Putamen (tissue), 1 donor: ENCODE results near the gene MORC2.
A peak's percentile ranks its signal among the peaks of the same experiment; 100 is the strongest.

Source experiments
- DNase-seq: peaks from one replicate; pipeline ENCODE4 v3.0.0-alpha.2; 2016; ENCODE audit warnings: low spot score

The MORC2 gene

DNA sequence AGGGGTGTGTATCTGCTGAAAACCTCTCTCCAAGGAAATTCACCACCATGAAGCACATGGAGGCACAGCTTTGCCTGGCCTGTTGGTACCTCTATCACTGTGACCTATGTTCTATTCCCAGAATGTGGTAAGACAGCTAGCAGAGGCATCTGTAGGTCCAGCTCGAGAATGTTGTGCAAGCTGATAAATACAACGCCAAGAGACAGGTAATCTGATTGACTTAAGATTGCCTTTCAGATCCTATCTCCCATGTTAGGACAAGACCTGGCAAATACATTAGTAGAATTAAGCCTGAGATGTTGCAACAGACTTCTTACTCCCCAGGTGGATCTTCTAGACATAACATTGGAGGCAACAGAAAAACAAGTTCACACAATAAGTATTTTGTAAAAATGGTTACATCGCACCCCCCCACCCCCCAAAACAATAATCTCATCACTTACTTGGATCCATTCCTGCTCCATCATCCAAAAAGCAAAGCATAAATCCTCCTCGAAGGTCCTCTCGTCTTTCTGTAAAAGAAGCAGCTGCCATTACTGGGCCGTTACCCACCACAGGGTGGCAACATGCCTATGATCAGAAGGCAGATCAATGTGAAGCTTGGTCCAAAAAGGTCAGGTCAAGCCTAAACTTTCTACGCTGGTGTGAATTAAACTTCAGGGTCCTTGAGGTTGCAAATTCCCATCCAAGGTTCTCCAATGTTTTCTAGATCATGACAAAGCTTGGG is 18.5 kb downstream of the MORC2 start:
- DNase-seq = no peak

- DNase-seq = no peak
These were observed 19.6 kb downstream of the MORC2 start for GRCh38 chr22:30948930-30949342.

GRCh38 chr22:30947816-30948454 is 20.6 kb downstream of the MORC2 start:
- DNase-seq = peak; percentile 59

GRCh38 chr22:30947173-30947815 is 21.3 kb downstream of the MORC2 start:
- peak; percentile 63 for DNase-seq

GRCh38 chr22:30946354-30946753 is 22.2 kb downstream of the MORC2 start:
- DNase-seq = no peak

GRCh38 chr22:30945653-30946052 is 22.9 kb downstream of the MORC2 start:
- no peak for DNase-seq

- DNase-seq = no peak
These were observed 23.6 kb downstream of the MORC2 start for GRCh38 chr22:30944986-30945385.

- no peak for DNase-seq
These were observed 25.2 kb downstream of the MORC2 start for GRCh38 chr22:30943368-30943767.

DNA sequence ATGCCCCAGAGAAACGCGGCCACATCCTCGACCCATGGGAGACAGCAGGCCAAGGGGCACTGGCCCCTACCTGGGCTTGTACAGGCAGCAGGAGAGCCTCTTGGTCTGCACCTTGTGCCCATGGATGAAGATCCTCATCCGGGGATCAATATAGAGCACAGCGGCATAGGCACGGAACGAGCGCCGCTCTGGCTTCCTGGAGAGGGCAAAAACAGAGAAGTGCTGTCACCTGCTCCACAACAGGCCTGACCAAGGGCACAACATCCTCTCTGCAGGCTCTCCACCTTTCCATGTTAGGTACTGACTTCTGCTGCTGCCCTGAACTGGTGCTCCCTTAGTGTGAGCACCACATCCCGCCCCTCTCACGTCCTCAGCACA is 27.2 kb downstream of the MORC2 start:
- DNase-seq = no peak

- DNase-seq = no peak
These were observed 27.8 kb downstream of the MORC2 start for GRCh38 chr22:30940685-30941362.

DNA sequence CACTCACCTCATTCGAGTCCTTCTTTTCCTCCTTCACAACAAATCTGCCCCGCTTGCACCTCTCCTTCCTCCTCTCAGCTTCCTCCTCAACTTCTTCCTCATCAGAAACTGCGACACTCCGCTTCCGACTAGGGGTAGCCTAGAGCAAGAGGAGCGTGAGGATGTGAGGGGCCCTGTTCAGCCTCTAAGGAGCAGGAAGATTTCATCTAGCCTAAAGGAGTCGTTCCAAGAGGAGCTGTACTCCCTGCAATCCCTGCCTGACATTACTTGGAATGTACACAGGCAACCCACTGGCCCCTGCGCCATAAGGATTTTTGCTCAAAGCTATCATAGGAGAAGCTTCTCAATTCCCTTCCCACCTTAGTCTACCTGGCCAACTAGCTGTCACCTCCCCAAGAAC is 34.5 kb downstream of the MORC2 start:
- DNase-seq = no peak

DNA sequence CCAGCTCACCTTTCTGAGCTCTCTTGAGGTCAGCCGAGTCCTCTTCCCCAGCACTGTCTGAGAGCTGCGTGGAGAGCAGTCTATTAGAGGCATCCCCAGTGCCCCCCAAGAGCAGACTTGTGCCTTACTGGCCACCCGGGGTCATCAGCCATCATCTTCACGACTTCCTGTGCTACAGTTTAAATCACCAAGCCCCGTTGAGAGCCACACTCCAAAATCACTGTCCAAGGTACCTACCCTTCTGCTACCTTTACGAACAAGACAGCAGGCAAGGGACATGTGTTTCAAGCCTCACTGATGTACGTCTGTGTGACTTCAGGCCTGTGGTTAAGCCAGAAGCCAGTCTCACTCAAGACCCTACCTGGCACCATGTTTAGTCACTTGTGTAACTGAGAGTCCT is 35.1 kb downstream of the MORC2 start:
- no peak for DNase-seq

GRCh38 chr22:30932661-30933060 is 35.9 kb downstream of the MORC2 start:
- no peak for DNase-seq

- DNase-seq = peak; percentile 29
These were observed 36.9 kb downstream of the MORC2 start for GRCh38 chr22:30931541-30932300.

DNA sequence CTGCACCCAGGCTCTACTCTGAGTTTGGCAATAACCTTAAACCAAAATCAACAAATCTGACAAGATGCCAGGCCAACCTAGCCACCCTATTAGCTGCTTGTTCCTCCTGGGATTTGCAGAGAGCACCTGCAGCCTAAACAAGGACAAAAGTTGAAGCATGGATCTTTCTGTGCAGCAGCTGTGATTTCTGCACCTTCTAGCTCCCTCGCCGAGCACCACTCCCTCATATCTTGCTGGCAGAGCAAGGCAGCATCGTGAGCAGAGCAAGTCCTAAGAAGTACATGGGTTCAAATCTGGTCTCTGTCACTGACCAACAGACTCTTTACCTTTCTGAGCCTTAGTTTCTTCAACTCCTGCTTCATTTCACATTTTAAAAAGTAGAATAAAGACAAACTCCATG is 38.3 kb downstream of the MORC2 start:
- no peak for DNase-seq

DNA sequence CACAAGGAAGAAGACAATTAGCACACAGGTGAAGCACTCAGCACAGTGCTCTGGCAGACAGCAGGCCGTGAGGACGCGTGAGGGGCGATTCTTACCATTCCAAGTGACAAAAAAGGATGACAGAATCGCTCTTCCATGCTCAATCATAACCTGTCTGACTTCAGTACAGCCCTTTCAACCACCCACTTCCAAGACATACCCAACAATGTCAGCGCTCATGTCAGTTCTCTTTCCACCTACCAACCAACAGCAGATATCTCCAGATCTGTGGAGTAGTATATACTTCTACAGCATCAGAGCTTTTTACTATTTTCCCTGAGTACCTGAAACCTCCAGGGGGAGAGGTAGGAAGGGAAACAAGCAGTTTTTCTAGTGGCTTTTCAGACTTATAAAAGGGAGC is 40.2 kb downstream of the MORC2 start:
- DNase-seq = peak; percentile 34

- no peak for DNase-seq
These were observed 40.8 kb downstream of the MORC2 start for GRCh38 chr22:30927806-30928205.

- DNase-seq = no peak
These were observed 41.9 kb downstream of the MORC2 start for GRCh38 chr22:30926706-30927105.

GRCh38 chr22:30925667-30926066 is 42.9 kb downstream of the MORC2 start:
- no peak for DNase-seq

DNA sequence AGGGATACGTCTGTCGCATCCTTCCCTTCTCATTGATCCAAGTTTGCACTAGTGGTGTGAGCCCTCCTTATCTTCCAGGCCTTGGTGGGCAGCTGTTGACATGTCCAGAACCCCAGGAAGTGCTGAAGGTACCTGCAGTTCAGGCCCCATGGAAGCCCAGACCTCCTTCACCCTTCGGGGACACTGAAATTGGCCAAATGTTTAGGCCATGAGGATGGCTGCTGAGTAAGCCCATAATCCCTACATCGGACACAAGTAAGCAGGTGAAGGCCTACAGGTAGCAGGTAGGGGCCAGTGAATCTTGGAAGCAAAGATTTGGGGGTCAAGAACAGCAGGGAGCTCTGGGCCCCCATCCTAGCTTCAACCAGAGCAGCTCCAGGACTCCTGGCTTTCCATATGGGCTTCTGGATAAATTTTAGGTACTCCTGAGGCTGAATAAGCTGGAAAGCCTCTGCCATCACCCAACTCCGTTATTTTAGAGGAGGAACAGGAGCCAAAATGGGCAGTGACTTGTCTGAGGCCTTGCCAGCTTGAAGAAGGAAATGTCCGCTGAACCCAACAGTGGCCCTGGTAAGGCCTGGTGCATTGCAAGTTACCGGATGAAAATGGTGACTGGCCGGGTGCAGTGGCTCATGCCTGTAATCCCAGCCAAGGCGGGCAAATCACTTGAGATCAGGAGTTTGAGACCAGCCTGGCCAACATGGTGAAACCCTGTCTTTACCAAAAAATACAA is 45.2 kb downstream of the MORC2 start:
- DNase-seq = no peak

- peak; percentile 22 for DNase-seq
These were observed 46.4 kb downstream of the MORC2 start for GRCh38 chr22:30922151-30922611.
